GM12872 (cell line): Measurements from ENCODE around the gene MAP3K15.

Experiments used
- CTCF ChIP-seq: IDR thresholded peaks from 3 replicates; pipeline ENCODE4 v1.5.1; 2011; ENCODE audit warnings: low read depth, mild to moderate bottlenecking, low read length, moderate library complexity; ENCODE audit not compliant: insufficient read depth

Gene MAP3K15

DNA sequence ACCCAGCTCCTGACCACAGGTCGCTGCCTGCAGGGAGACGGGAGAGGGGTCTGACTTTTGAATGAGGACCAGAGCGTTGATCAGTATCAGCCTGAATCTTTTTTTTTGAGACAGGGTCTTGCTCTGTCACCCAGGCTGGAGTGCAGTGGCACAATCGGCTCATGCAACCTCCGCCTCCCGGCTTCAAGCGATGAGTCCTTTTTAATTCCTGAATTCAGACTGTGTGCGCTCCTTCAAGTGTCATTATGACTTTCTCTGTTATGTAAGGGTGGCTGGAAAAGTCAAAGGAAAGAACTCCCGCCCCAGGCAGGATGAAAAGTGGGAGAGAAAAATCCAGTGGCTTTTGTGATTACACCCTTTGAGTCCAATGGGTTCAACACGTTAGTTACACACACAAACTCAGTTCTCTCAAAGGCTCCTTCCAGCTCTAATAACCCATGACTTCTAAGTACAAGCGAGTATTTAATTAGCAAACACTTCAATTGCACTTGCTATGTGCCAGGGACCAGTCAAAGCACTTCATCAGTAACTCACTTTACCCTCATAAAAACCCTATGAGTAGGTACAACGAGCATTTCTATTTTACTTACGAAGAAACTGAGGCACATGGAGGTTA is 127.1 kb downstream of the MAP3K15 start:
- TF ChIP-seq CTCF, result no peak

GRCh38 chrX:19386679-19387078 is 128.6 kb downstream of the MAP3K15 start:
- TF ChIP-seq CTCF, result no peak

- peak; percentile 78 for TF ChIP-seq CTCF
Observed at GRCh38 chrX:19382555-19383145, 132.7 kb downstream of the MAP3K15 start.

DNA sequence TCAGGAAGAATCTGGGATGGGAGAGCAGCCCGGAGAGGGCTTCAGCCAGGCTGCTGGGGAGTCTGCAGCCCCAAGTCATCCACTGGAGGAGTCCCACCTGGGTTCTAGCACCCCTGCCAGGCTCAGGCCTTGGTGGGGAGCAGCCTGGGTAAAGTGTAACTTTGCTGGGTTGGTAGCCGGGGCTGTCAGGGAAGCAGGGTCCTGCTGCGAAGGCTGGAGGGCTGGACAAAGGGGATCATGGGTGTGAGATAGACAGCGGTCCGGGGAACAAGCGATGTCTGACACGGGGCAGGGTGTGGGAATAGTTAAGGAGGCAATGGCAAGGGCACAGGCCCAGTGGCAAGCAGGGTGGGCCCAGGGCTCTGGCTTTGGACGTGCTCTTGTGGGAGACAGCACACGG is 134.0 kb downstream of the MAP3K15 start:
- TF ChIP-seq CTCF, result no peak

GRCh38 chrX:19377799-19378198 is 137.5 kb downstream of the MAP3K15 start:
- no peak for TF ChIP-seq CTCF

DNA sequence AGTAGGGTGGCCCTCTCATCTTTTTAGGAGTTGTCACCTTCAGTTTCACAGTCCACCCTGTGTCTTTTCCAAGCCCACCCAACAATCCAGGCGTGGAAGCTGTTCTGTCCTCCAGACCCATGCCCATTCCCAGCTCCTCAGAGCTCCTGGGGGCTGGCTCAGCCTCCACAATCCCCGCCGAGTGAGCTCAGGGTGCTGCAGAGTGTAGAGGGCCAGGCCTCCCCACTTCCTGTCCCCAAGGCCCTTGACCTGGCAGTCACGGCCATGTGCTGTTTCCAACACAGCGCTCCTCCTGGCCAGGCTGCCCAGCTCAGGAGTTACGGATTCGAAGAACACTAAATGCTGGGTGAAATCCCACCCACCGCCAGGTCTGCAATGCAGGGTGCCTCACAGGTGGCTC is 139.8 kb downstream of the MAP3K15 start:
- TF ChIP-seq CTCF, result no peak

GRCh38 chrX:19373351-19373891 is 141.9 kb downstream of the MAP3K15 start:
- no peak for TF ChIP-seq CTCF
